Effector memory CD8-positive, alpha-beta T cell (primary cell): ENCODE results near the gene ENTPD2.
"Not testable (repeated sequence)": the region's sequence is repeated elsewhere in the genome, so short reads cannot be mapped to it uniquely, and the experiment has no call there.

Source experiments
- ATAC-seq: fragments of 150-1000 bp; cut with Tn5 transposase; replicated peaks from 2 replicates; pipeline ENCODE4 v1.10.0; 2021; ENCODE audit warnings: mild to moderate bottlenecking, moderate library complexity
- DNase-seq, 3 experiments: peaks; one replicate each; pipeline ENCODE4 v3.0.0; 2021
- H3K27ac Mint-ChIP-seq, 2 donors: one replicate each; pipeline ENCODE4 v1.8.0; 2022; ENCODE audit warnings: mild to moderate bottlenecking in 2 of 2, mixed read lengths in 2 of 2, moderate library complexity in 2 of 2
- H3K27me3 Mint-ChIP-seq, 2 donors: one replicate each; pipeline ENCODE4 v1.8.0; 2022; ENCODE audit warnings: mixed read lengths in 2 of 2
- H3K36me3 Mint-ChIP-seq: one replicate; pipeline ENCODE4 v1.8.0; 2022; ENCODE audit warnings: mild to moderate bottlenecking, moderate library complexity, mixed read lengths; ENCODE audit not compliant: insufficient read depth
- H3K4me1 Mint-ChIP-seq, 2 donors: one replicate each; pipeline ENCODE4 v1.8.0; 2022; ENCODE audit warnings: low read depth in 2 of 2, mixed read lengths in 2 of 2
- H3K4me3 Mint-ChIP-seq, 2 donors: one replicate each; pipeline ENCODE4 v1.8.0; 2022; ENCODE audit warnings: mild to moderate bottlenecking in 2 of 2, mixed read lengths in 2 of 2, moderate library complexity in 2 of 2
- H3K9me3 Mint-ChIP-seq, 2 donors: one replicate each; pipeline ENCODE4 v1.8.0; 2022; ENCODE audit warnings: mixed read lengths in 2 of 2

The ENTPD2 gene

GRCh38 chr9:137064880-137065164 lies 11.0 kb upstream of the ENTPD2 start:
- Mint-ChIP-seq H3K27me3 (peaks cover 0 to 7% of the 10 kb centered on the region in 2 donors), H3K4me3 (no peak overlapping the region), H3K4me1 (peaks cover 4 to 7% of the 10 kb centered on the region in 2 donors), H3K27ac (no peak overlapping the region), H3K36me3 (peaks cover 4% of the 10 kb centered on the region), H3K9me3 (no peaks in the 10 kb centered on the region)
- DNase-seq (no peak), ATAC-seq (no peak)

DNA sequence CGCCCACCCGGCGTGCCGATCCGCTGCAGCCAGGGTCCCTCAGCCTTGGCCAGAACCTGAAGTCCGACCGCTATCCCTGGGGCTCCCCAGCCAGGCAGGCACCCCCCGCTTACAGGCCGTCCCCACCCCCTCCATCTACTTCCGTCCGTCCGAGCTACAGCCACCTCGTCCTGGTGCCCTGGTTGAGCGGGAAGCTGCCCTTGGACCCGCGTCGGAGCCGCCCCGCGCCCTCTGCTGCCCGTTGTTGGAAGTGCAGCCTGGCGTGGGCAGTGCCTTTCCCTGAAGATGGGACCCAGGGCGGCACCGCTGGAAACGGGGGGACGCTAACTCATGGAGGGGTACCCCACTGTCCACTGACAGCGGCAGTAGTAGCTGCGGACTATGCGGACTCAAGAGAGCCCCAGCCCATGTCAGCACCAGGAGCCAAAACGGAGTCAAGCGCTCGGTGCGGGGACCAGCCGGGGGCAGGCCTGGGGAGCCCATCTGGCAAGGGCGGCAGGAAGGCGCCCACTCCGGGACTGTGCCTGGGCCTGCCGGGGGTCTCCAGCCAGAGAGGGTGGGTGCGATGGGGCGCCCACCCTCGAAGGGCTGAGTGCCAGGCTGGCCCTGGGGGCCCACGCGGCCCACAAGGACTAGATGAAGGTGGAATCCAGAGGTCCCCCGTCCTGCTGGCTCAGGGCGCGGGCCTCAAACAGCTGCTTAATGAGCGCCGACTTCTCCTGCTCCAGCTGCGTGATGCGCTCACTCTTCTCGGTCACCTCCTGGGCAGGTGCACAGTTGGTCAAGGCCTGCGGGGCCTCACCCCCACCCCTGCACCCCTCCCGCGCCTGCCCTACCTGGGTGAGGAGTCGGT lies 10.4 kb upstream of the ENTPD2 start:
- no peak overlapping the region for H3K27ac Mint-ChIP-seq

GRCh38 chr9:137063311-137064026 lies 9.6 kb upstream of the ENTPD2 start:
- Mint-ChIP-seq H3K4me1 (peaks cover 4 to 7% of the 10 kb centered on the region in 2 donors), H3K27me3 (peaks cover 0 to 7% of the 10 kb centered on the region in 2 donors), H3K27ac (no peak overlapping the region), H3K4me3 (no peak overlapping the region), H3K36me3 (peaks cover 4% of the 10 kb centered on the region), H3K9me3 (no peaks in the 10 kb centered on the region)
- no peak for ATAC-seq
- DNase-seq: no peak

More for the DNA sequence above, 10.4 kb upstream of the ENTPD2 start:
- Mint-ChIP-seq H3K36me3 (peaks cover 4% of the 10 kb centered on the region), H3K9me3 (no peaks in the 10 kb centered on the region), H3K4me3 (no peak overlapping the region), H3K4me1 (peaks cover 4 to 7% of the 10 kb centered on the region in 2 donors), H3K27me3 (peaks cover 0 to 7% of the 10 kb centered on the region in 2 donors)
- ATAC-seq (peak; percentile 44), DNase-seq (peak; percentile 59 to 61 (median 59))

- H3K4me1 Mint-ChIP-seq, H3K4me3 Mint-ChIP-seq, H3K27ac Mint-ChIP-seq, DNase-seq, ATAC-seq, H3K27me3 Mint-ChIP-seq, H3K9me3 Mint-ChIP-seq, H3K36me3 Mint-ChIP-seq: not testable (repeated sequence)
Observed at GRCh38 chr9:137062798-137063197, 8.9 kb upstream of the ENTPD2 start.

DNA sequence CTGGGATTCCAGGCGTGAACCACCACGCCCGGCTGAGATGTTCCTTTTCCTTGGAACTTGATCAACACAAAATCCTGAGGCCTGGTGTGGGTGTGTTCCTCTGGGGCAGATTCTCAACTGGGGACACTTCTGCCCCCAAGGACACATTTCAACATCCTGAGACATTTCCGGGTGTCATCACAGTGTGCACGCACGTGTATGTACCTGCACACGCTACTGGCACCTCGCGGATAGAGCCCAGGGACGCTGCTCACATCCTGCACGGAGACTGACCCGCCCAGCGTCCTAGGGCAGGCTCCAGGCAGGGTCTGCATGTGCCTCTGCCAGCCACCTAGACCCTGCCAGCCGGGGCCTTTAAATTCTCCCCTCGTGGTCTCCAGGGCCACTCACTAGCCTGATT lies 8.5 kb upstream of the ENTPD2 start:
- no peaks in the 10 kb centered on the region for H3K27me3 Mint-ChIP-seq
- no peaks in the 10 kb centered on the region for H3K9me3 Mint-ChIP-seq
- H3K27ac Mint-ChIP-seq: no peak overlapping the region
- H3K4me1 Mint-ChIP-seq: peaks cover 0 to 3% of the 10 kb centered on the region in 2 donors
- H3K36me3 Mint-ChIP-seq: no peaks in the 10 kb centered on the region
- DNase-seq (no peak), ATAC-seq (no peak)
- H3K4me3 Mint-ChIP-seq: no peak overlapping the region

DNA sequence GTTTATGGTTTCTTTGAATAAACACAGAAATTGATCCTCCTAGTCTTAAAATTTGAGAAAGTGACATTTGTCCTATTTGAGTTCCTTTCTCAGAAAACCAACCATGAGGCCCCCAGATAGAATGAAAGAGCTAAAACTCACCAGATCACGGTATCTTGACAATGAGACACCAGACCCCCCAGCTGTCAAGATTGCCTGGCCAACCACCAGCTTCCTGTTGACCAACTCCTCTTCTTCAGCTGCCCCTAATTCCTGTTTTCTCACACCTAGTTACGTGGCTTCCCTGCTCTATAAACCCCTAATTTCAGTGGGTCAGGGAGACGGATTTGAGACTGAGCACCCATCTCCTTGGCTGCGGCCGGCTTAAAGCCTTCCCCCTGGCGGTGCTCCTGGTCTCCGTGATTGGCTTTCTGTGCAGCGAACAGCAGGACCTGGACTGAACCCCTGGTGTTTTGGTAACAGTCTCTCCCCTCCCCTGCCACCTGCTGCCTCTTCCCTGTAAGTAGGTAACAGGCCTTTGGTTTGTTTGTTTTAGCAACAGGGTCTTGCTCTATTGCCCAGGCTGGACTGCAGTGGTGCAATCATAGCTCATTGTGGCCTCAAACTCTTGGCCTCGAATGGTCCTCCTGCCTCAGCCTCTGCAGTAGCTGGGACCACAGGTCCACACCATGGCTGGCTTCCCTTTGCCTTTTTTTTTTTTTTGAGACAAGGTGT lies 4.8 kb upstream of the ENTPD2 start:
- Mint-ChIP-seq H3K9me3 (no peaks in the 10 kb centered on the region), H3K4me3 (no peak overlapping the region), H3K27ac (no peak overlapping the region), H3K4me1 (no peaks in the 10 kb centered on the region), H3K27me3 (no peaks in the 10 kb centered on the region), H3K36me3 (no peaks in the 10 kb centered on the region)
- ATAC-seq (no peak), DNase-seq (no peak)

DNA sequence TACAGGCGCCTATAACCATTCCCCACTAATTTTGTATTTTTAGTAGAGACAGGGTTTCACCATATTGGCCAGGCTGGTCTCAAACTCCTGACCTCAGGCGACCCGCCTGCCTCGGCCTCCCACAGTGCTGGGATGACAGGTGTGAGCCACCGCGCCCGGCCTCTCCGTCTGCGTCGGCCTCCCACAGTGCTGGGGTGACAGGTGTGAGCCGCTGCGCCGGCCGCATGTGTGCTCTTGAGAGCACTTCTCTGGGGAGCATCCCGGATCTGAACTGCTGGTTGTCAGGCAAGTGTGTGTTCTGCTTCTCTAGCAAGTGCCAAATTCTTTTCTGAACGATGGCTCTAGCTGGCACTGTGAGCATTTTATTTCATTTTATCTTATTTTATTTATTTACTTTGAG lies 3.7 kb upstream of the ENTPD2 start:
- ATAC-seq (no peak), DNase-seq (no peak)
- Mint-ChIP-seq H3K27ac (no peak overlapping the region), H3K4me3 (no peak overlapping the region), H3K4me1 (no peaks in the 10 kb centered on the region), H3K36me3 (peaks cover 3% of the 10 kb centered on the region), H3K9me3 (no peaks in the 10 kb centered on the region), H3K27me3 (peaks cover 4 to 5% of the 10 kb centered on the region in 2 donors)

DNA sequence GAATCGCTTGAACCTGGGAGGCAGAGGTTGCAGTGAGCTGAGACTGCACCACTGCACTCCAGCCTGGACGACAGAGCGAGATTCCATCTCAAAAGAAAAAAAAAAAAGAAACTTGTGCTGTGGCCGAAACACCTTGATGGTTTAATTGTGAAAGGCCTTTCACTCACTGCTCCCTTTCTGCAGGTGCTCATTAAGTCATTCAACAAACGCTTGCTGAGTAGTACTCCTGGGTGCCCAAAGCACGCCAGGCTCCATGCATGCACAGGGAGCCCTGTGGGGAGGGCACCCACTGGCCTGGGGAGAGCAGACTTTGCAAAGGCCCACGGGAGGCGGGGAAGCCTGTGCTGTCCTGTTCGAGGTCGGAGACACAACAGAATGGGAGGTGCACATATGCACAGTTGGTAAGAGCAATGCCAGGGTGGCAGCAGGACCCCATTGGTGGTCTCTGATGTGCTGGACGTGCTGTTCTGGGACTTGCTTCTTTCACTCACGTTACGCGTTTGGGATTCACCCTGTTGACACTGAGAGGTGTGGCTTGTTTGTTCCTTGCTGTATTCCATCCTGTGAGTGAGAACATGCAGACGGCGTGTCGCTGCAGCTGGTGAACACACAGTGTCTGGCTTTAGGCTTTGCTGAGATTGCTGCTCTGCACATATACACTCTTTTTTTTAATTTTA lies 3.0 kb upstream of the ENTPD2 start:
- no peak overlapping the region for H3K4me3 Mint-ChIP-seq
- no peak overlapping the region for H3K27ac Mint-ChIP-seq
- ATAC-seq (no peak), DNase-seq (no peak)
- no peaks in the 10 kb centered on the region for H3K4me1 Mint-ChIP-seq
- peaks cover 4% of the 10 kb centered on the region for H3K36me3 Mint-ChIP-seq
- no peaks in the 10 kb centered on the region for H3K9me3 Mint-ChIP-seq
- H3K27me3 Mint-ChIP-seq: peaks cover 4 to 12% of the 10 kb centered on the region in 2 donors

- H3K27ac Mint-ChIP-seq: no peak overlapping the region
- H3K9me3 Mint-ChIP-seq: no peaks in the 10 kb centered on the region
- ATAC-seq (no peak), DNase-seq (no peak)
- H3K4me1 Mint-ChIP-seq: no peaks in the 10 kb centered on the region
- peaks cover 4 to 18% of the 10 kb centered on the region in 2 donors for H3K27me3 Mint-ChIP-seq
- no peak overlapping the region for H3K4me3 Mint-ChIP-seq
- peaks cover 4% of the 10 kb centered on the region for H3K36me3 Mint-ChIP-seq
Observed at GRCh38 chr9:137055385-137056364, 1.8 kb upstream of the ENTPD2 start.

- H3K27ac Mint-ChIP-seq: no peak overlapping the region
- no peaks in the 10 kb centered on the region for H3K4me1 Mint-ChIP-seq
- ATAC-seq (no peak), DNase-seq (no peak)
- H3K4me3 Mint-ChIP-seq: peak overlapping the region in 1 of 2 donors; percentile 5
- H3K9me3 Mint-ChIP-seq: no peaks in the 10 kb centered on the region
- H3K27me3 Mint-ChIP-seq: peaks cover 6 to 26% of the 10 kb centered on the region in 2 donors
- H3K36me3 Mint-ChIP-seq: peaks cover 5% of the 10 kb centered on the region
Observed at GRCh38 chr9:137054932-137055384, 1.1 kb upstream of the ENTPD2 start.

- H3K27ac Mint-ChIP-seq: no peak overlapping the region
- peak overlapping the region in 1 of 2 donors; percentile 37 for H3K4me3 Mint-ChIP-seq
- H3K4me1 Mint-ChIP-seq: peaks cover 0 to 3% of the 10 kb centered on the region in 2 donors
- ATAC-seq (peak; percentile 45), DNase-seq (no peak)
- peaks cover 17% of the 10 kb centered on the region for H3K36me3 Mint-ChIP-seq
- peaks cover 13 to 33% of the 10 kb centered on the region in 2 donors for H3K27me3 Mint-ChIP-seq
- H3K9me3 Mint-ChIP-seq: no peaks in the 10 kb centered on the region
Observed at GRCh38 chr9:137052998-137053943, 590 bp downstream of the ENTPD2 start.
